GM08714 (cell line): ENCODE measurements around the gene GNG7.

ENCODE experiments used
- H3K4me3 ChIP-seq: fragments of 200-500 bp; sonication (Bioruptor generic); 2 replicates; pipeline ENCODE4 v1.5.1; 2014; ENCODE audit warnings: mild to moderate bottlenecking, low read length, inconsistent platforms
- ZNF274 ChIP-seq: IDR thresholded peaks from 2 replicates; pipeline ENCODE4 v1.6.1; 2012; ENCODE audit warnings: mild to moderate bottlenecking, low read depth, low read length

GNG7 gene

GRCh38 chr19:2702170-2703076, at the start of gene GNG7:
GNG7 (minus strand) TSS chr19:2702694; CDS start chr19:2520688, 182,006 bp downstream.
- H3K4me3 ChIP-seq, result peak within 1 kb of the TSS; percentile 76
- TF ChIP-seq ZNF274, result no peak

- H3K4me3 ChIP-seq, result no peak overlapping the region
- no peak for TF ChIP-seq ZNF274
Observed at GRCh38 chr19:2751438-2751830, 48.9 kb upstream of the GNG7 start.

DNA sequence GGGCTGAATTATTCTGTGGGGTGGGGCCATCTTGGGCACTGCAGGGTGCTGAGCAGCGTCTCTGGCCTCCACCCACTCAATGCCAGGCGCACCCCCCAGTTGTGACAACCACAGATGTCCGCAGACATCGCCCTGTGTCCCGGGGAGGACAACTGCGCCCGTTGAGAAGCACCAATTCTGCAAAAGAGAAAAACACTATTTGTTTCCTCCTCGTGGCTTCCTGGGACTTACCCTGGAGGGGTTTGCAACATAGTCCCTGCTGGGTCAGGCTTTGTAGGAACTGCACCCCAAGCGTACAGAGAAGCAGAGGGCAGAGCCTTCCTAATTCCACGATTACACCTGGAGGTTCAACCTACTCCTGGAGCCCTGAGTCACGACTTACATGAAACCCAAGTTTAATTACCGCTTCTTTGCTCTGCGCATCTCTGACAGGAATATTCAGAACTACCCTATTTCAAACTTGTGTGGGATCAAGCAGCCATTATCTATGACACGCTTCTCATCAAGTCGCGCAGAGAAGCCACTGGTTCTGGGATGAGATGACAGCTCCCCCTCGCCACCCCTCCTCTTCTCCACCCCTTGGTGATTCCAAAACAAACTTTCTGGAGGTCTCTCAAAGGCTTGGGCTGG, 48.4 kb upstream of the GNG7 start:
- H3K4me3 ChIP-seq, result no peak overlapping the region
- no peak for TF ChIP-seq ZNF274

DNA sequence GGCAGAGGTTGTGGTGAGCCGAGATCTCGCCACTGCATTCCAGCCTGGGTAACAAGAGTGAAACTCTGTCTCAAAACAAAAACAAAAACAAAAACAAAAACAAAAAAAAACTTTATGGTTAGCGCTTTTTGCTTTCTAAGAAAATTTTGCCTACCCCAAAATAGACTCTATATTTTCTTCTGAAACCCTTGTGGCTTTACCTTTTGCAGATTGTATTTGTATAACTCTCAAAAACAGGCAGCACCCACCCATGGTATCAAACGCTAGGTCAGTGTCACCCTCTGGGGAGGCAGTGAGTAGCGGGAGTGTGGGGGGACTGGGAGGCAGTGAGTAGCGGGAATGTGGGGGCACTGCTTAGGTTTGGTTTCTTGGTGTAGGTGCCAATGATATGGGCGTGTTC, 44.9 kb upstream of the GNG7 start:
- H3K4me3 ChIP-seq, result no peak overlapping the region; the same call in 1 of the 2 replicates
- no peak for TF ChIP-seq ZNF274

DNA sequence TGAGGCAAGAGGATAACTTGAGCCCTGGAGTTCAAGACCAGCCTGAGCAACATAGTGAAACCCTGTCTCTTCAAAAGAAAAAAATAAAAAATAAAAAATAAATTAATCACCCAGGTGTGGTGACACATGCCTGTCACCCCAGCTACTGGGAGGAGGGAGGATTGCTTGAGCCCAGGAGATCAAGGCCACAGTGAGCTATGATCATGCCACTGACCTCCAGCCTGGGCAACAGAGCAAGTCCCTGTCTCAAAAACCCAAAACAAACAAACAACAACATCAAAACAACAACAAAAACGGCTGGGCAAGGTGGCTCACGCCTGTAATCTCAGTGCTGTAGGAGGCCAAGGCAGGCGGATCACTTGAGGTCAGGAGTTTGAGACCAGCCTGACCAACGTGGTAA, 41.6 kb upstream of the GNG7 start:
- TF ChIP-seq ZNF274, result no peak

GRCh38 chr19:2743099-2743498, 40.6 kb upstream of the GNG7 start:
- no peak for TF ChIP-seq ZNF274
- no peak overlapping the region for H3K4me3 ChIP-seq

More for the DNA sequence above, 41.6 kb upstream of the GNG7 start:
- no peak overlapping the region for H3K4me3 ChIP-seq

- H3K4me3 ChIP-seq, result no peak overlapping the region
- TF ChIP-seq ZNF274, result no peak
Observed at GRCh38 chr19:2740314-2740656, 37.8 kb upstream of the GNG7 start.

DNA sequence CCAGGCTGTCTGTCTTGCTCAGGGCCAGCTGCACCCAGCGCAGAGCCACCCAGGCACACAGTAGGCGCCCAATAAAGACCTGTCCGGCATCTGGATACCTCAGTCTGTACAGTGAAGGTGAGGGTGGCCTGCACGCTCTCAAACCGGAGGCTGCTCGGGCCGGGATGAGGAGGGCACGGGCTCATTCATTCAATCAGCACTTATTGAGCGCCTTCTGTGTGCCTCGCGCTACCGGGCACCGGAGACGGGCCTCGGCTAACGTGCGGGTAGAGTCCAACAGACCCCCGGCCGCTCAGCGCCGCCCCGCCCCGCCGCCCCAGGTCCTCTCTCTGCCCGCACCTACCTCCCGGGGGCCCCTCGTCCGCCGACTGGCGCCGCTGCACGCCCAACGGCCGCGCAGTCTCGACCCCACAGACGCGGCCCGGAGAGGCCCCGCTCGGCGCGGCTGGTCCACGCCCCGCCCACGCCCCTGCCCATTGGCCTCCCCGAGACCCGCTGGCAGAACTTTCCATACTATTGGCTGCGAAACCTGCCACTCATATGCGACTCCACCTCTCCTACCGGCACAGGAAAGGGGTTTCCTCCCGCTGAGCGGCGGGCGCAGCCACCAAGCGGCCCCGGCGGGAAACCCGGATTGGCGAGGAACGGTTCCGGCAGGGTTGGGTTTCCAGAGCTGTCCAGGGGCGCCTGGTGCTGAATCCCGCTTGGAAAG, 37.3 kb upstream of the GNG7 start, which contains the start of gene SLC39A3:
TSS of gene SLC39A3 (minus strand) at position 416 of the 712 bp plus-strand sequence. CDS start 2,760 bp downstream, outside the sequence.
- no peak for TF ChIP-seq ZNF274
- peak within 1 kb of the TSS; percentile 91 for H3K4me3 ChIP-seq

DNA sequence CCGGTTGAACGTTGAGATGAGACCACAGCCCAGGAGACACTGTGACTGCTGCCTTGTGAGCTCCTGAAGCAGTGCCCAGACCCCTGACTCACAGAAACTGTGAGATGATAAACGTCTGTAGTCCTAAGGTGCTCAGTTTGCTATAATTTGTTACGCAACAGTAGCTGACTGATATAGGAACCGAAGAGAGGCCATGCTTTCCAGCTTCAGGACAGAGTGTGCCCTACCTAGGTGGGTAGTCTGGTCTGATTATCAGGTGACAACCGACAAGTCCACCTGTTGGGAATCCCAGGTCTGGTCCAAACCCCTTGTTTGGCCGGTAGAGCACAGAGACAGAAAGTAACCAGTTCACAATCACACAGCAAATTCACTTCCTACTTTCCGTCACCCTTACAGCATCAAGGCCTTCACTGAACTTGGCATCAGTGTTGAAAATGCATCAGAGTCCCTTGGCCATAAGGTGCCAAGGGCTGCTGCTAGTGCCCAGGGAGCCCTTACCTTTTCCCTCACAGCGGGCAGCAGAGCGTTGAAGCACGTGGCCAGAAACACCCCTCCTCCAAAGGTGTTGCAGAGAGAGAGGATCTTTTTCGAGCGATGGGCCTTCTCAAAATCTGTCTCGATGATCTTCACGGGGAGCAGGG, 34.2 kb upstream of the GNG7 start:
- no peak for TF ChIP-seq ZNF274
- no peak overlapping the region for H3K4me3 ChIP-seq

DNA sequence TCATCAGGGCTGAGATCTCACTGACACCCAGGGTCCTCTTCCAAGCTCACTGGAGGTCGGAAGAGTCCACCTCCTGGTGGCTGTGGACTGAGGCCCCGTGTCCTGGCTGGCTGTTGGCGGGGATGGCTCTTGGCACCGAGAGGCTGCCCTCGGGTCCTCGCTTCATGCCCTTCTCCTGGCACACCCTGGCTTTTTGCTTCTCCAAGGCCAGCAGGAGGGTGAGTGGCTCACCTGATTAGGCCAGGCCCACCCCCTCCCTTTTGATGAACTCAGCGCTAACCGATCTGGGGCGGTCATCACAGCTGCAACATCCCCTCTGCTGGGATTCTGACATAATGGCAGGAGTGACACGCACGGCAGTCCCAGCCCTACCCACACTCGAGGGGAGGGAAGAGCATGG, 32.9 kb upstream of the GNG7 start:
- no peak overlapping the region for H3K4me3 ChIP-seq
- no peak for TF ChIP-seq ZNF274

DNA sequence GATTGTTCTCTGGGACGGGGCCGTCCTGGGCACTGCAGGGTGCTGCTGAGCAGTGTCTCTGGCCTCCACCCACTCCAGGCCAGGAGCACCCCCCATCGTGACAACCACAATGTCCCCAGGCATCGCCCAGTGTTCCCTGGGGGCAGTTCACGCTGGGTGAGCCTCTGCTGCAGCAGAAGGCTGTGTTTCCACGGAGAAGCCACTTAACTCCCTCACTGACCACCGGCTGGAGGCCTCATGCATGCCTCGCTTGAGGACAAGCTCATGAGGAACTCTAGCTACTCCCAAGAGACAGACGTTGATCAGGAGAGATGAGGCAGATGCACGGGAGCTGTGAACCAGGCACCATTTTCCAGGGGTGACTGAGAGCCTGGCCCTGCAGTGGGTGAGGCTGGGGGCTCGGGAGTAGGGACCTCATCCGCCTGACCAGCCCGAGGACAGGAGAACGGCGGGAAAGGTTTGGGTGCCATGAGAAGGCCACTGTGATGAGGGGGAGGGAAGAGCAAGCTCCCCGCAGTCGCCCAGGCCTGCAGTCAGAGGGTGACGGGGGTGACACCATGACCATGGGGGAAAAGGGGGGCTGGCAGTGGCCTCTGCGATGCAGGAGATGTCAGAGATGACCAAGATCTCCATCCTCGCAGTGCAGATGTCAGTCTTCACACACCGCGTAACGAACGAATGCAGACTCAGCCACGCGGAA, 32.2 kb upstream of the GNG7 start:
- no peak overlapping the region for H3K4me3 ChIP-seq
- TF ChIP-seq ZNF274, result no peak

- H3K4me3 ChIP-seq, result no peak overlapping the region
- TF ChIP-seq ZNF274, result no peak
Observed at GRCh38 chr19:2733930-2734588, 31.6 kb upstream of the GNG7 start.

DNA sequence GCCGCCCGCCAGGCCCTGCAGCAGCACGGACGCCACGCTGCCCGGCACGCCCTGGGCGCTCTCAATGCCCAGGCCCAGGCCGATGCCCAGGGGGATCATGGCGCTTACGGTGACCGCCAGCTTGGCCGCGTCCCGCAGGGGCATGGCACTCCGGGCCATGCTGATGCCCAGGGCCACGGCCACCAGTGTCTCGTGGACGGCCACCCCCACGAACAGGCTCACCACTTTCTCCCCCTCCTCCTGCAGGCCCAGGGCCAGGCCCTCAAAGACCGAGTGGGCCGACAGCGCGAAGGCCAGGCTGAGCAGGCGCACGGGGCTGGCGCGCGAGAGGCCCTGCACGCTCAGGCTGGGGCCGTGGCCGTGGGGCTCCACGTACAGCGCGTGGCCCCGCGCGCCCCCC, 30.4 kb upstream of the GNG7 start:
- TF ChIP-seq ZNF274, result no peak
- H3K4me3 ChIP-seq, result no peak overlapping the region
